Psoas muscle (tissue), 8 donors: Measurements from ENCODE around the gene TP63. TPM values are rescaled to one million over a fixed set of nuclear protein-coding genes. Genes with fewer than 3 reads are reported as not detected.

Source experiments
- ATAC-seq, 4 donors: fragments of 200-7000 bp; cut with Tn5 transposase; one replicate each; pipeline ENCODE4 v1.9.1; 2020; ENCODE audit warnings: moderate library complexity in 3 of 4, mild to moderate bottlenecking in 2 of 4
- DNase-seq, 2 donors: peaks; one replicate each; pipeline ENCODE4 v3.0.0-alpha.2; 2020
- H3K27ac ChIP-seq: fragments of 200-600 bp; one replicate; pipeline ENCODE4 v1.8.0; 2022
- H3K27me3 ChIP-seq, 3 donors: fragments of 200-600 bp in 1 of 3; one replicate each; pipeline versions ENCODE4 v1.6.1 to v1.8.0; 2013 to 2022; ENCODE audit warnings: low read length in 2 of 3, mild to moderate bottlenecking in 2 of 3, moderate library complexity in 1 of 3; ENCODE audit not compliant: insufficient read depth in 3 of 3
- H3K36me3 ChIP-seq, 2 donors: fragments of 200-600 bp in 1 of 2; one replicate each; pipeline versions ENCODE4 v1.6.1 to v1.8.0; 2013 to 2022; ENCODE audit warnings: low read depth in 1 of 2, mild to moderate bottlenecking in 1 of 2, moderate library complexity in 1 of 2; ENCODE audit not compliant: insufficient read depth in 1 of 2
- H3K4me1 ChIP-seq: fragments of 200-600 bp; one replicate; pipeline ENCODE4 v1.8.0; 2022
- H3K4me3 ChIP-seq: fragments of 200-600 bp; one replicate; pipeline ENCODE4 v1.8.0; 2022; ENCODE audit warnings: mild to moderate bottlenecking
- H3K9me3 ChIP-seq: fragments of 200-600 bp; one replicate; pipeline ENCODE4 v1.8.0; 2022
- CTCF ChIP-seq: fragments of 200-600 bp; IDR thresholded peaks from one replicate; pipeline ENCODE4 v1.8.0; 2022; ENCODE audit warnings: antibody characterized with exemption
- WGBS, 3 donors: extraction: QIAGEN DNeasy Blood & Tissue Kit; methylation state at CpG; one replicate each; pipeline versions ENCODE4 v1.1.6 to v1.1.7; 2013; 5-methylcytosine and 5-hydroxymethylcytosine counted together
- intact Hi-C, 2 donors: fragments of 100-400 bp; cut with DNase I; formaldehyde crosslinking; loops; one replicate each; pipeline versions ENCODE4 v1.11.0 to v1.14.2; 2022
- polyA plus RNA-seq, 3 donors: library from polyadenylated mRNA; stranded (reverse); fragments of 200-250 nt; gene quantifications; one replicate each; pipeline ENCODE4 v1.2.3, GENCODE V29; 2013
- total RNA-seq, 4 donors: library from RNA; stranded (reverse); fragmentation: NEBNext Ultra II Directional in 2 of 4; extraction: Animal tissue kit (Norgen Biotek cat#: 25700) in 2 of 4; gene quantifications; one replicate each; pipeline versions ENCODE4 v1.2.1 to v1.2.4, GENCODE V29; 2021 to 2023
- donor health status: healthy with polysubstance abuse.
- donor health status: DM: no; HTN: no; CAD: no; lungs with moderate emphysema.
- donor health status: Bipolar disorder and iron deficiency.
- donor health status: healthy.
- donor health status: DM: yes; HTN: yes; CAD: no.
- donor health status: DM: no; HTN: no; CAD: no.
- donor health status: DM: no; HTN: no; CAD: no.
- donor health status: DM: yes; HTN: yes; CAD: no.

TP63 gene
- total and polyA plus RNA-seq, 7 donors: 1.4 to 83.0 (median 13.1) TPM

- intact Hi-C loops: no loop called here
These were observed 123.2 kb downstream of the TP63 start for GRCh38 chr3:189754356-189754755.

GRCh38 chr3:189756582-189757078, 125.4 kb downstream of the TP63 start:
- peak in 1 of 4 donors; percentile 30 for ATAC-seq
- no peaks in the 10 kb centered on the region for H3K36me3 ChIP-seq
- H3K4me1 ChIP-seq: peaks cover 34% of the 10 kb centered on the region
- no peak for TF ChIP-seq CTCF
- no peaks in the 10 kb centered on the region for H3K27me3 ChIP-seq
- no peaks in the 10 kb centered on the region for H3K9me3 ChIP-seq
- no peak overlapping the region for H3K27ac ChIP-seq
- DNase-seq: no peak
- H3K4me3 ChIP-seq: no peak overlapping the region
- intact Hi-C loops: no loop called here

More at GRCh38 chr3:189754356-189754755, 123.2 kb downstream of the TP63 start:
- peak in 2 of 4 donors; percentile 67 to 81 for ATAC-seq
- H3K9me3 ChIP-seq: no peaks in the 10 kb centered on the region
- WGBS, 3 donors: 57 to 60% (median 59%) methylated on average over 2 of the region's 2 CpGs
- no peak for DNase-seq
- H3K4me1 ChIP-seq: peaks cover 34% of the 10 kb centered on the region
- TF ChIP-seq CTCF: no peak
- H3K36me3 ChIP-seq: peaks cover 0 to 4% of the 10 kb centered on the region in 2 donors
- H3K27ac ChIP-seq: no peak overlapping the region
- no peaks in the 10 kb centered on the region for H3K27me3 ChIP-seq
- no peak overlapping the region for H3K4me3 ChIP-seq

DNA sequence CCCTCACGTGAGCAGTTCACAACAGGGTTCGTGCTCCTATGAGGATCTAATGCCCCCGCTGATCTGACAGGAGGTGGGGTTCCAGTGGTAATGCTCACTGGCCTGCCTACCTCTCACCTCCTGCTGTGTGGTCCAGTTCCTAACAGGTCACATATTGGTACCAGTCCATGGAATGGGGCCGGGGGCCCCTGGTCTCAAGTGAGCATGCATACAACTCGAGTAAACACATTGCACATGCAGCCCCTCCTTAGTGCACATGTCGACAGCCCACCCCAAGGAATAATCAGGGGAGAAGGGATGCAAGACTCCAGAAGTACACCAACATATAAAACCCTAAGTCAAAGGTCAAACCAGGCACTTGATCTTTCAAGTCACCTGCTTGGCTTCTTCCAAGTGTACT, 127.0 kb downstream of the TP63 start:
- Histone ChIP-seq H3K27ac (no peak overlapping the region), H3K27me3 (no peaks in the 10 kb centered on the region), H3K4me3 (no peak overlapping the region), H3K36me3 (no peaks in the 10 kb centered on the region), H3K4me1 (peaks cover 33% of the 10 kb centered on the region), H3K9me3 (no peaks in the 10 kb centered on the region)
- intact Hi-C loops: no loop called here
- TF ChIP-seq CTCF: no peak
- 90 to 94% (median 91%) methylated on average over 6 of the region's 6 CpGs for WGBS, 3 donors
- DNase-seq (no peak), ATAC-seq (no peak)

- Histone ChIP-seq H3K27me3 (no peaks in the 10 kb centered on the region), H3K9me3 (no peaks in the 10 kb centered on the region), H3K4me3 (no peak overlapping the region), H3K36me3 (peaks cover 0 to 5% of the 10 kb centered on the region in 2 donors), H3K4me1 (peaks cover 23% of the 10 kb centered on the region), H3K27ac (no peak overlapping the region)
- intact Hi-C loops: loop anchor here in 1 of 2 donors (5.0 kb wide), 1 partner anchor 34 kb away; no protein-coding TSS in a partner anchor
- no peak for ATAC-seq
- DNase-seq: no peak
- WGBS, 3 donors: 79 to 81% (median 79%) methylated on average over 2 of the region's 2 CpGs
- no peak for TF ChIP-seq CTCF
These were observed 135.2 kb downstream of the TP63 start for GRCh38 chr3:189766416-189766815.

DNA sequence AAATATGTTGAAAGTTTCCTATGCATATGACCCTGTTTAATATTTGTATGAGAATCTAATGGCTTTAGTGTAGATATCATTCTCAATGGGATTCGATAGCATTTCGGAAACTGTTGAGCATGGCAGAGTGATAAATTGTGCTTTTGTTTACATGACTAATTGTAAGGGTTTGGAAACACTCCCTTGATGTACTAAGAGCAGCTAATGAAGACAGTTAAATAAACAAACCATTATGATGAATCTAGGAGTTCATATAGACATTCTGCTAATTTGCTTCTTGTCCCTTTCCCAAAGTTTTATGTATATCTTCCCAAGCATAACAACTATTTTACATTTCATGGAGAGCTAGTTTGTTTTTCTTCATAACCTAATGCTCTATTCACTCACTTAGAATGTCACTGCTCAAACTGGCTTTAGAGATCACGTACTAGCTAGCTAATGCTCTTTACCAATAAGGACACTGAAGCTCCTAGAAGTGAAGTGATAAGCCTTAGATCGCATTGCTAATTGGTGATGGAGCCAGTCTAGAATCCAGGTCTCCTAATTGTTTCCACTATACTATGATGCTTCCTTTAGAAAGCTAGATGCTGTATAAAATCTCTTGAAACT, 140.8 kb downstream of the TP63 start:
- TF ChIP-seq CTCF: no peak
- ATAC-seq: peak in 2 of 4 donors; percentile 53 to 61
- no peak for DNase-seq
- no peak overlapping the region for H3K4me3 ChIP-seq
- H3K36me3 ChIP-seq: no peaks in the 10 kb centered on the region
- intact Hi-C loops: no loop called here
- H3K9me3 ChIP-seq: no peaks in the 10 kb centered on the region
- WGBS, 3 donors: 80 to 90% (median 81%) methylated on average over 4 of the region's 4 CpGs
- H3K4me1 ChIP-seq: peaks cover 31% of the 10 kb centered on the region
- peak overlapping the region; percentile 39 for H3K27ac ChIP-seq
- H3K27me3 ChIP-seq: no peaks in the 10 kb centered on the region
